Measurements from ENCODE around the gene TRIM3. TPM values are rescaled to one million over a fixed set of nuclear protein-coding genes. Genes with fewer than 3 reads are reported as not detected.

TRIM3 gene
- total RNA-seq, 4 donors from 2014 or later: 21.5 to 159 (median 123) TPM

DNA sequence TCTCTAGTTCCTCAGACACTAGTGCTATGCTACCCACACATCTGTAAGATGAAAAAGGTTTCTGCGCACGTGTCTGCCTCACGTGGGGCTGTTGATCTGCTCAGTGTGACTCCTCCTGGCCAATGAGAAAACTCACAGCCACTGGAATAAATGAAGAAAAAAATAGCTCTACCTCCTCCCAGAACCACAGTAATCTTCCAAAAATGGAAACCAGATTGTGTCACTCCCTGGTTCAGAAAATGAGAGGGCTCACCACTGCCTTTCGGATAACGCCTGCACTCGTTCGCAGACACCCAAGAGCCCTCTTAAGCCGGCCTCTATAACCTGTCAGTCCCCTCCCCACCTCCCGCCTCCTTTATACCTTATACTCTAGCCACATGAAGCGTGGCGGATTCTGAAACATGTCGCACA lies 59.9 kb downstream of the TRIM3 start:
- Histone ChIP-seq H3K27me3 (no peaks in the 10 kb centered on the region), H3K36me3 (no peaks in the 10 kb centered on the region), H3K9me3 (no peaks in the 10 kb centered on the region), H3K4me3 (no peak overlapping the region), H3K27ac (peak overlapping the region in 1 of 4 donors; percentile 21), H3K4me1 (peaks cover 0 to 16% (median 2%) of the 10 kb centered on the region in 4 donors)
- no peak for DNase-seq
- no peak for TF ChIP-seq POLR2A (IDR thresholded peaks at IDR 0.05)
- TF ChIP-seq, protein P1, sequence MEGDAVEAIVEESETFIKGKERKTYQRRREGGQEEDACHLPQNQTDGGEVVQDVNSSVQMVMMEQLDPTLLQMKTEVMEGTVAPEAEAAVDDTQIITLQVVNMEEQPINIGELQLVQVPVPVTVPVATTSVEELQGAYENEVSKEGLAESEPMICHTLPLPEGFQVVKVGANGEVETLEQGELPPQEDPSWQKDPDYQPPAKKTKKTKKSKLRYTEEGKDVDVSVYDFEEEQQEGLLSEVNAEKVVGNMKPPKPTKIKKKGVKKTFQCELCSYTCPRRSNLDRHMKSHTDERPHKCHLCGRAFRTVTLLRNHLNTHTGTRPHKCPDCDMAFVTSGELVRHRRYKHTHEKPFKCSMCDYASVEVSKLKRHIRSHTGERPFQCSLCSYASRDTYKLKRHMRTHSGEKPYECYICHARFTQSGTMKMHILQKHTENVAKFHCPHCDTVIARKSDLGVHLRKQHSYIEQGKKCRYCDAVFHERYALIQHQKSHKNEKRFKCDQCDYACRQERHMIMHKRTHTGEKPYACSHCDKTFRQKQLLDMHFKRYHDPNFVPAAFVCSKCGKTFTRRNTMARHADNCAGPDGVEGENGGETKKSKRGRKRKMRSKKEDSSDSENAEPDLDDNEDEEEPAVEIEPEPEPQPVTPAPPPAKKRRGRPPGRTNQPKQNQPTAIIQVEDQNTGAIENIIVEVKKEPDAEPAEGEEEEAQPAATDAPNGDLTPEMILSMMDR (IDR thresholded peaks at IDR 0.05): no peak

DNA sequence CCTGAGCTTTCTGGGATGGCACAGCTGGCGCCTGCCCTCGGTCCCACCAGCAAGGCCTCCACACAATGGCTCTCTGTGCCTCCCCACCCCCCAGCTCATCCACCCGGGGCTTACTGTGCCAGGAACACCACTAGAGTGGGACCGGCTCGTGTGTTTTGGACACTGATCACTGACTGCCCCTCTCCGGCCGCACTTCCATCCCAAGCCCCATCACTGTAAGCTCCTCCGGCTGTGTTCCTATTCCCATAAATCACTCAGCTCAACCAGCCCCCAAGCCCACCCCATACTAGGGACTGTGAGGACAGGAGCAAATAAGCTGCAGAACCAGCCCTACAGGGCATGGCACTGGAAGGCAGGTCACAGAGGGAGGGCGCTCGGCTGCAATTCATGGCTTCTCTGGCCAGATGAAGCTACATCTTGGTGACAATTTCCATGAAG lies 62.1 kb downstream of the TRIM3 start:
- Histone ChIP-seq H3K9me3 (no peaks in the 10 kb centered on the region), H3K27ac (no peak overlapping the region), H3K36me3 (no peaks in the 10 kb centered on the region), H3K4me3 (no peak overlapping the region), H3K4me1 (peaks cover 0 to 4% (median 0%) of the 10 kb centered on the region in 4 donors), H3K27me3 (no peaks in the 10 kb centered on the region)
- TF ChIP-seq POLR2A (IDR thresholded peaks at IDR 0.05): no peak
- TF ChIP-seq, protein P1 (IDR thresholded peaks at IDR 0.05): no peak
- DNase-seq: peak in 1 of 3 donors; percentile 40

- H3K27me3 ChIP-seq: no peaks in the 10 kb centered on the region
- H3K4me3 ChIP-seq: no peak overlapping the region
- H3K27ac ChIP-seq: no peak overlapping the region
- TF ChIP-seq, protein P1 (IDR thresholded peaks at IDR 0.05): no peak
- TF ChIP-seq POLR2A (IDR thresholded peaks at IDR 0.05): no peak
- DNase-seq: no peak
- no peaks in the 10 kb centered on the region for H3K9me3 ChIP-seq
- H3K36me3 ChIP-seq: no peaks in the 10 kb centered on the region
- peaks cover 0 to 4% (median under 1%) of the 10 kb centered on the region in 4 donors for H3K4me1 ChIP-seq
Observed at GRCh38 chr11:6410695-6411430, 62.9 kb downstream of the TRIM3 start.

GRCh38 chr11:6406370-6406769 lies 67.4 kb downstream of the TRIM3 start:
- TF ChIP-seq POLR2A (IDR thresholded peaks at IDR 0.05): no peak
- TF ChIP-seq, protein P1 (IDR thresholded peaks at IDR 0.05): no peak
- Histone ChIP-seq H3K9me3 (no peaks in the 10 kb centered on the region), H3K36me3 (no peaks in the 10 kb centered on the region), H3K27ac (no peak overlapping the region), H3K4me3 (no peak overlapping the region), H3K27me3 (no peaks in the 10 kb centered on the region), H3K4me1 (peaks cover 0 to 34% (median 14%) of the 10 kb centered on the region in 4 donors)
- no peak for DNase-seq

- H3K36me3 ChIP-seq: no peaks in the 10 kb centered on the region
- H3K9me3 ChIP-seq: no peaks in the 10 kb centered on the region
- TF ChIP-seq, protein P1 (IDR thresholded peaks at IDR 0.05): no peak
- TF ChIP-seq POLR2A (IDR thresholded peaks at IDR 0.05): no peak
- peaks cover 0 to 35% (median 14%) of the 10 kb centered on the region in 4 donors for H3K4me1 ChIP-seq
- H3K4me3 ChIP-seq: no peak overlapping the region
- H3K27ac ChIP-seq: no peak overlapping the region
- no peaks in the 10 kb centered on the region for H3K27me3 ChIP-seq
- no peak for DNase-seq
Observed at GRCh38 chr11:6405846-6406245, 67.9 kb downstream of the TRIM3 start.
